ENCODE results near the gene CTSS.
A peak's percentile ranks its signal among the peaks of the same experiment; 100 is the strongest.

- TF ChIP-seq ZNF121 (CRISPR knock-in tag; IDR thresholded peaks at IDR 0.05) (0 out of 2 replicates have a peak, but pooled peaks have one; percentile 1), ATF6 (CRISPR knock-in tag; IDR thresholded peaks at IDR 0.05) (no peak), RELA (CRISPR knock-in tag; IDR thresholded peaks at IDR 0.05; ENCODE audit: borderline replicate concordance) (no peak), ZBTB21 (CRISPR knock-in tag; IDR thresholded peaks at IDR 0.05; ENCODE audit: borderline replicate concordance) (no peak), ZNF425 (CRISPR knock-in tag; conservative IDR thresholded peaks at IDR 0.05) (no peak), NR3C1 (CRISPR knock-in tag; conservative IDR thresholded peaks at IDR 0.05; ENCODE audit: low read depth) (no peak), IRF1 (CRISPR knock-in tag; IDR thresholded peaks at IDR 0.05) (no peak), ERG (CRISPR knock-in tag; IDR thresholded peaks at IDR 0.05) (no peak)
Measured at GRCh38 chr1:150686275-150686674, 79.3 kb downstream of the CTSS start.

All from WTC11 (cell line).